A549 (cell line): ENCODE results near the gene INTS13. TPM values are rescaled to one million over a fixed set of nuclear protein-coding genes. Genes with fewer than 3 reads are reported as not detected.
"Not testable (repeated sequence)": the region's sequence is repeated elsewhere in the genome, so short reads cannot be mapped to it uniquely, and the experiment has no call there.

Experiments used
- ATAC-seq, 2 experiments: fragments of 200-7000 bp in 1 of 2; fragments of >200 bp in 1 of 2; cut with Nextera tagmentation in 1 of 2; cut with Tn5 transposase in 1 of 2; 3 replicates each; pipeline versions ENCODE4 v1.8.0 to v1.9.1; 2018 to 2020; ENCODE audit warnings: mild to moderate bottlenecking in 1 of 2, moderate library complexity in 1 of 2
- CTCF ChIA-PET: fragments of 300-600 bp; sonication (Branson Sonifier 250); formaldehyde crosslinking; extraction: SDS; loops from one replicate; lab custom pipeline; 2021; ENCODE audit warnings: antibody characterized with exemption, inconsistent platforms; lab: Yijun Ruan, JAX
- POLR2A ChIA-PET: fragments of 350-600 bp; formaldehyde crosslinking; extraction: SDS; loops from one replicate; lab custom pipeline; 2021; ENCODE audit warnings: antibody characterized with exemption, inconsistent platforms; lab: Yijun Ruan, JAX
- DNase-seq, 2 experiments: peaks; one replicate each; pipeline versions ENCODE4 v3.0.0 to v3.0.0-alpha.2; 2011 to 2016; ENCODE audit warnings: low read depth in 1 of 2, low spot score in 1 of 2
- FAIRE-seq: peaks from 2 replicates; lab custom pipeline; 2011; peaks lifted over from hg19 to GRCh38; lab: Jason Lieb, UNC
- H3K27ac ChIP-seq, 2 experiments: fragments of >200 bp; sonication (Bioruptor Twin); formaldehyde crosslinking; 3 replicates each; pipeline ENCODE4 v1.5.1; 2016 to 2017
- H3K4me1 ChIP-seq: fragments of >200 bp; sonication (Bioruptor Twin); formaldehyde crosslinking; 3 replicates; pipeline ENCODE4 v1.6.1; 2016
- H3K4me2 ChIP-seq: fragments of >200 bp; sonication (Bioruptor Twin); formaldehyde crosslinking; 3 replicates; pipeline ENCODE4 v1.6.1; 2016
- H3K4me3 ChIP-seq: fragments of >200 bp; sonication (Bioruptor Twin); formaldehyde crosslinking; 3 replicates; pipeline ENCODE4 v1.5.1; 2016
- H3K9me3 ChIP-seq: fragments of >200 bp; sonication (Bioruptor Twin); formaldehyde crosslinking; 3 replicates; pipeline ENCODE4 v1.6.1; 2016
- BHLHE40 ChIP-seq: IDR thresholded peaks from 2 replicates; pipeline ENCODE4 v1.6.1; 2012; ENCODE audit warnings: low read depth, low read length, inconsistent platforms
- CBX2 ChIP-seq: fragments of 200-600 bp; sonication (generic); IDR thresholded peaks from 2 replicates; pipeline ENCODE4 v1.6.1; 2016; ENCODE audit warnings: low read depth, mild to moderate bottlenecking, borderline replicate concordance
- CHD4 ChIP-seq: fragments of 200-600 bp; sonication (generic); IDR thresholded peaks from 2 replicates; pipeline ENCODE4 v1.6.1; 2016; ENCODE audit warnings: antibody characterized with exemption, mild to moderate bottlenecking, borderline replicate concordance
- EHF ChIP-seq: fragments of 250-450 bp; sonication (Bioruptor Pico); IDR thresholded peaks from 2 replicates; pipeline ENCODE4 v1.5.0; 2020; ENCODE audit warnings: mild to moderate bottlenecking
- EHMT2 ChIP-seq: fragments of 200-600 bp; sonication (generic); IDR thresholded peaks from 2 replicates; pipeline ENCODE4 v1.6.1; 2016; ENCODE audit warnings: antibody characterized with exemption, low read depth, mild to moderate bottlenecking, moderate library complexity
- EP300 ChIP-seq, 2 experiments: fragments of >200 bp; sonication (Bioruptor Twin); formaldehyde crosslinking; IDR thresholded peaks; 2 replicates in 1 of 2; 3 replicates in 1 of 2; pipeline ENCODE4 v1.6.1; 2016 to 2017
- GATA3 ChIP-seq: IDR thresholded peaks from 2 replicates; pipeline ENCODE4 v1.6.1; 2012; ENCODE audit warnings: borderline replicate concordance
- HOXB5 ChIP-seq: fragments of 250-450 bp; sonication (Bioruptor Pico); IDR thresholded peaks from 2 replicates; pipeline ENCODE4 v1.5.0; 2020; ENCODE audit warnings: mild to moderate bottlenecking, moderate library complexity
- JUN ChIP-seq, 2 experiments: fragments of >200 bp; sonication (Bioruptor Twin); formaldehyde crosslinking; IDR thresholded peaks; 2 replicates in 1 of 2; 3 replicates in 1 of 2; pipeline ENCODE4 v1.6.1; 2016 to 2017
- KDM1A ChIP-seq: fragments of 200-600 bp; sonication (generic); IDR thresholded peaks from 2 replicates; pipeline ENCODE4 v1.6.1; 2016; ENCODE audit warnings: low read depth, mild to moderate bottlenecking
- KDM5A ChIP-seq: fragments of 200-600 bp; sonication (generic); IDR thresholded peaks from 2 replicates; pipeline ENCODE4 v1.6.1; 2016; ENCODE audit warnings: antibody characterized with exemption, mild to moderate bottlenecking
- MYC ChIP-seq: IDR thresholded peaks from 2 replicates; pipeline ENCODE4 v1.6.1; 2012; ENCODE audit warnings: mild to moderate bottlenecking, inconsistent platforms, low read length, improper control_type of control experiment, borderline replicate concordance
- NFE2L2 ChIP-seq: fragments of 150-350 bp; conservative IDR thresholded peaks from 2 replicates; pipeline ENCODE4 v1.6.1; 2014; ENCODE audit warnings: low read length
- PHF8 ChIP-seq: fragments of 200-600 bp; sonication (generic); IDR thresholded peaks from 2 replicates; pipeline ENCODE4 v1.6.1; 2016; ENCODE audit warnings: low read depth, mild to moderate bottlenecking, antibody characterized with exemption, moderate library complexity, borderline replicate concordance
- POLR2AphosphoS2 ChIP-seq: conservative IDR thresholded peaks from 2 replicates; pipeline ENCODE4 v1.6.1; 2012; ENCODE audit warnings: low read length, improper control_type of control experiment, inconsistent platforms
- RCOR1 ChIP-seq: fragments of 150-350 bp; IDR thresholded peaks from 2 replicates; pipeline ENCODE4 v1.6.1; 2014; ENCODE audit warnings: antibody characterized with exemption, low read length, low read depth
- RFX5 ChIP-seq: fragments of 450-650 bp; IDR thresholded peaks from 2 replicates; pipeline ENCODE4 v1.7.1; 2014; ENCODE audit warnings: antibody characterized with exemption, mild to moderate bottlenecking, moderate library complexity
- TP53 ChIP-seq: fragments of 250-450 bp; sonication (Bioruptor Pico); IDR thresholded peaks from 2 replicates; pipeline ENCODE4 v1.5.0; 2021; ENCODE audit warnings: mild to moderate bottlenecking, moderate library complexity
- ZFP36 ChIP-seq: fragments of 450-650 bp; IDR thresholded peaks from 2 replicates; pipeline ENCODE4 v1.6.1; 2014; ENCODE audit warnings: borderline replicate concordance; ENCODE audit not compliant: partially characterized antibody
- WGBS: methylation state at CpG from one replicate; pipeline ENCODE4 v1.1.6; 2017; ENCODE audit errors: missing lambda C conversion rate; 5-methylcytosine and 5-hydroxymethylcytosine counted together
- polyA plus RNA-seq, 4 experiments: library from polyadenylated mRNA; depleted of rRNA in 3 of 4; stranded (reverse); fragments of >200 nt; fragmentation: RNase III in 1 of 4; extraction: RNeasy Plus Mini Kit Qiagen cat#74134 plus additional on column Dnase treatment in 1 of 4; gene quantifications; 2 replicates in 3 of 4; 3 replicates in 1 of 4; pipeline ENCODE4 v1.2.3, GENCODE V29; 2011 to 2017
- TF ChIP-seq, protein P1 (sequence below): fragments of >200 bp; sonication (Bioruptor Twin); formaldehyde crosslinking; IDR thresholded peaks from 3 replicates; pipeline ENCODE4 v1.5.1; 2016
- TF ChIP-seq, protein P2 (sequence below): IDR thresholded peaks from 2 replicates; pipeline ENCODE4 v1.6.1; 2012
- TF ChIP-seq, protein P3 (sequence below): fragments of 450-650 bp; IDR thresholded peaks from 2 replicates; pipeline ENCODE4 v1.6.1; 2014; ENCODE audit warnings: antibody characterized with exemption

Gene INTS13
- polyA plus RNA-seq, 2 of the 4 experiments (the other 2 are of a cell fraction) = 34.9 to 71.7 TPM

DNA sequence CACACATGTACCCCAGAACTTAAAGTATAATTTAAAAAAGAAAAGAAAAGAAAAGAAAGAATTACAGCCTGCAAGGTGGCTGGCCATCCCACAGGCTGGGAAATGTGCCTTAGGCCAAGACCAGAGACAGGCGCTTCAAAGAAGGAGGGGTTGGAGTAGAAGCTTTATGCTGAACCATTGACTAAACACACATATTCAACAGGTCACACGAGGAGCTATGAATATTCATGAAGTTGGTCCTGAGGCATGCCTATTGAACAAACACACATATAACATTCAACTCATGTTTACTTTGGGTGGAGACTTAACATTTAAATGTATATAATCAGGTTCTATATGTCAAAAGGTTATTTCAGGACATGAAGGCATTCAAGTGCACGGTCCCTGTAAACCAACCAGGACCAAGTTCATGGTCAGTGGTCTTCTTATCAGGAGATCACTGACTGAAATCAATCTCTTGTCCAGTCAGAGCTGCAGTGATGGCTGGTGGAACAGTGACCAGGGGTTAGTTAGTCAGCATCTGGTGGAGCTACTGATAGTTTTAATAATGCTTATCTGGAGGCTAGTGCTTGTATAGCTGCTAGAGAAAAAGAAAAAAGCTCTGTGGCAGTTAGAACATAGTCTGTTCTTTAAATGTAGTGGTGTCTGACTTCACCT lies 69.2 kb downstream of the INTS13 start (continued):
- no peak for TF ChIP-seq EHMT2
- TF ChIP-seq RFX5 = no peak

DNA sequence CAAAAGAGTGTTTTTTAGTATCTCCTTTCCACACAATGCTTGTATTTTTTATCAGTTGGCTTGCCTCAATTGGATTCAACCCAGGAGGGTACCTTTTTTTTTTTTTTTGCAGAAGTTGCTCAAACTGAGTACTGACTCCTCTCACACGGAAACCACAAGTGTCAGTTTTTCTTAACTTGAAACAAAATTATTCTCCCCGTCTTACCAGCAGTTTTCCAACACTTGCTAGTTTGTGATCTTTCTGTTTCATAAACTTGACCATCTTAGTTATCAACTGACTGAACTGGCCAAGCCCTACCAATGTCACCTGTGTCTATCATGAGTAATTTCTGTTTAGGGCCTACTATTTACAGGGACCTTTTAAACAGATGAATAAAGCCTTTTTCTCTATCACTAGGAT lies 70.7 kb downstream of the INTS13 start:
- Histone ChIP-seq H3K4me3 (no peak overlapping the region), H3K4me2 (no peak overlapping the region), H3K27ac (no peak overlapping the region), H3K4me1 (peaks cover 12% of the 10 kb centered on the region; the same call in 2 of the 3 replicates), H3K9me3 (no peaks in the 10 kb centered on the region)
- TF ChIP-seq, protein P1, sequence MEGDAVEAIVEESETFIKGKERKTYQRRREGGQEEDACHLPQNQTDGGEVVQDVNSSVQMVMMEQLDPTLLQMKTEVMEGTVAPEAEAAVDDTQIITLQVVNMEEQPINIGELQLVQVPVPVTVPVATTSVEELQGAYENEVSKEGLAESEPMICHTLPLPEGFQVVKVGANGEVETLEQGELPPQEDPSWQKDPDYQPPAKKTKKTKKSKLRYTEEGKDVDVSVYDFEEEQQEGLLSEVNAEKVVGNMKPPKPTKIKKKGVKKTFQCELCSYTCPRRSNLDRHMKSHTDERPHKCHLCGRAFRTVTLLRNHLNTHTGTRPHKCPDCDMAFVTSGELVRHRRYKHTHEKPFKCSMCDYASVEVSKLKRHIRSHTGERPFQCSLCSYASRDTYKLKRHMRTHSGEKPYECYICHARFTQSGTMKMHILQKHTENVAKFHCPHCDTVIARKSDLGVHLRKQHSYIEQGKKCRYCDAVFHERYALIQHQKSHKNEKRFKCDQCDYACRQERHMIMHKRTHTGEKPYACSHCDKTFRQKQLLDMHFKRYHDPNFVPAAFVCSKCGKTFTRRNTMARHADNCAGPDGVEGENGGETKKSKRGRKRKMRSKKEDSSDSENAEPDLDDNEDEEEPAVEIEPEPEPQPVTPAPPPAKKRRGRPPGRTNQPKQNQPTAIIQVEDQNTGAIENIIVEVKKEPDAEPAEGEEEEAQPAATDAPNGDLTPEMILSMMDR = no peak
- no peak for TF ChIP-seq HOXB5 (CRISPR knock-in tag)
- no peak for TF ChIP-seq EHF (CRISPR knock-in tag)
- TF ChIP-seq ZFP36 = no peak
- TF ChIP-seq EP300 (IDR thresholded peaks at IDR 0.05) = no peak
- TF ChIP-seq CBX2 = no peak
- FAIRE-seq (no peak), ATAC-seq (no peak), DNase-seq (no peak)
- WGBS = 83% methylated on average over 2 of the region's 2 CpGs
- ChIA-PET CTCF (interaction anchor here (0.6 to 1.4 kb wide), 5 partner anchors 12 to 730 kb away, joined by 3 to 7 read pairs (median 3); no protein-coding TSS in a partner anchor), POLR2A (no interaction called here)

DNA sequence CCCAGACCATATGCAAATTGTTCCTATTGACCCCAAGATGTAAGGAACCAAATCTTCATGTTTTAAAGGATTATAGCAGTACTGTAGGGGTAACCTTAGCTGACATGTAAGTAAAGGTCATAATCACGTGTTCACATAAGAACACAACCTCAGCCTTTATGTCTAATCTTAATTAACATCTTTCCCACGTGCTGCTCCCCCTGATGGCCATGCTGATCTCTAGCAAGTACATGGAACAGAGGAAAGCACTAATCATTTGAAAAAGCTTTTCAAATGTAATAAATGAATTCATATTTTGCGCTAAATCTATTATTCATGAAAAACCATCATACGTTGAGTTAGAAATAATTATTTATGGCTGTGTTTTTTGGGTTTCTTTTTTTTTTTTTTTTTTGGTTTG lies 74.3 kb downstream of the INTS13 start:
- Histone ChIP-seq H3K4me2 (no peak overlapping the region), H3K27ac (no peak overlapping the region), H3K4me3 (no peak overlapping the region), H3K9me3 (no peaks in the 10 kb centered on the region), H3K4me1 (no peaks in the 10 kb centered on the region)
- FAIRE-seq = no peak
- peak in 1 of 2 experiments; percentile 18 for DNase-seq
- ChIA-PET CTCF (interaction anchor here (1.2 to 2.8 kb wide), 9 partner anchors 8 to 30 kb away, joined by 3 to 12 read pairs (median 5); no protein-coding TSS in a partner anchor), POLR2A (no interaction called here)
- TF ChIP-seq TP53 (CRISPR knock-in tag) (no peak), HOXB5 (CRISPR knock-in tag) (no peak), POLR2AphosphoS2 (no peak), GATA3 (no peak), CHD4 (no peak), KDM1A (no peak), EHMT2 (no peak), EHF (CRISPR knock-in tag) (no peak), RCOR1 (no peak), CBX2 (no peak), MYC (no peak), BHLHE40 (no peak), PHF8 (no peak), JUN (IDR thresholded peaks at IDR 0.05) (no peak), KDM5A (no peak), NFE2L2 (no peak)
- TF ChIP-seq, protein P2, sequence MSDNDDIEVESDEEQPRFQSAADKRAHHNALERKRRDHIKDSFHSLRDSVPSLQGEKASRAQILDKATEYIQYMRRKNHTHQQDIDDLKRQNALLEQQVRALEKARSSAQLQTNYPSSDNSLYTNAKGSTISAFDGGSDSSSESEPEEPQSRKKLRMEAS = no peak
- TF ChIP-seq, protein P3, sequence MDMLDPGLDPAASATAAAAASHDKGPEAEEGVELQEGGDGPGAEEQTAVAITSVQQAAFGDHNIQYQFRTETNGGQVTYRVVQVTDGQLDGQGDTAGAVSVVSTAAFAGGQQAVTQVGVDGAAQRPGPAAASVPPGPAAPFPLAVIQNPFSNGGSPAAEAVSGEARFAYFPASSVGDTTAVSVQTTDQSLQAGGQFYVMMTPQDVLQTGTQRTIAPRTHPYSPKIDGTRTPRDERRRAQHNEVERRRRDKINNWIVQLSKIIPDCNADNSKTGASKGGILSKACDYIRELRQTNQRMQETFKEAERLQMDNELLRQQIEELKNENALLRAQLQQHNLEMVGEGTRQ = no peak
- ATAC-seq = no peak
- WGBS = 55% methylated on average over 4 of the region's 4 CpGs

DNA sequence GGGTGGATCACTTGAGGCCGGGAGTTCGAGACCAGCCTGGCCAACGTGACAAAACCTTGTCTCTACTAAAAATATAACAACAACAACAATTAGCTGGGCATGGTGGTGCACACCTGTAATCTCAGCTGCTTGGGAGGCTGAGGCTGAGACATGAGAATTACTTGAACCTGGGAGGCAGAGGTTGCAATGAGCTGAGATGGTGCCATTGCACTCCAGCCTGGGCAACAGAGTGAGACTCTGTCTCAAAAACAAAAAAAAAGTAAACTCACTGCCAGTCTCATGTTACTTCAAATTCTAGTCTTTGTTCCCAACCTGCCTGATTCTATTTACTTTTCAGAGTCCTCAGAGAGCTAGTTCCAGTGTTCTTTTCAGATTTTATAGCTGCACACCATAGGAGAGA lies 75.0 kb downstream of the INTS13 start:
- not testable (repeated sequence) for H3K9me3 ChIP-seq

More for the DNA sequence above, 75.0 kb downstream of the INTS13 start:
- H3K4me2 ChIP-seq, H3K4me3 ChIP-seq, FAIRE-seq, POLR2A ChIA-PET, H3K4me1 ChIP-seq, ATAC-seq, DNase-seq, H3K27ac ChIP-seq: not testable (repeated sequence)
- CTCF ChIA-PET = interaction anchor here (1.2 to 2.8 kb wide), 7 partner anchors 8 to 29 kb away, joined by 3 to 12 read pairs (median 3); no protein-coding TSS in a partner anchor
- WGBS = 81% methylated on average over 3 of the region's 3 CpGs
